Measurements from ENCODE around the gene C11orf16.
"Not testable (repeated sequence)": the region's sequence is repeated elsewhere in the genome, so short reads cannot be mapped to it uniquely, and the experiment has no call there.

Gene C11orf16

DNA sequence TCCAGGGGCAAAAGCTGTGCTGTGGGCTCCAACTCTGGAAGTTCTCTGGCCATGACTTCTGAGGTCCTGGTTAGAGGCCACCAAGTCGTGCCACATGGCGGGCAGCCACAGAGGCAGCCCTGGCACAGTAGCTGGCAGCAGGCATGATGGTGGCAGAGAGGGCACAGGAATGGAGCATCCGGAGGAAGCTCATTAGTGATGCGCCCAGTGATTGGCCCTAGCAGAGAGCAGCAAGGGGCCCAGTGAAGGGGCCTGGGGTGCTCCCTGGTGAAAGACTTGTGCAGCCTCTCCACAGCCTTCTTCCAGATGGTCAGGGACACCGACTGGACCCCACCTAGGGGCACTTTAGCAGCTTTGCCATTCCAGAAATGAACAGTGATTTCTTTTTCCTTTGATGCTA, 7.0 kb downstream of the C11orf16 start:
- ATAC-seq (peak; percentile 16), DNase-seq (ENCODE audit: low spot score in 2 of 2) (no peak)
- Mint-ChIP-seq H3K9me3 (no peaks in the 10 kb centered on the region), H3K27ac (no peak overlapping the region), H3K4me1 (no peaks in the 10 kb centered on the region), H3K36me3 (peaks cover 13% of the 10 kb centered on the region), H3K4me3 (no peak overlapping the region)

DNA sequence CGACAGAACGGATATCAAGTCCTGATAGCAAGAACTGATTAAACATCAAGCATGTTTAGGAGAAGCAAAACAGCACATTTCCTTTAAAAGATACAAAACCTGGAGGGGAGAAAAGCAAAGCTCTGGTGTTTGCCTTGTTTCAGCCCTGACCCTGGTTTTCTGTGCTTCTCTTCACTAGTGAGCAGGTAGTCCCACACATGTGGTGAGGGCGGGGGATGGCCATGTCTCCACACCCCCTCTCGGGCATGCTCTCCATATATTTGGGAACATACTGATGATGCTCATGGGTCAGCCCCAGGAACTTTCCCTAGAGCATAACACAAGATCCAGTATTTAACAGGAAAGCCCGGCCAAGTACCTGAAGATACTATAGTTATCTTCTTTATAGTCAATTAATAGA, 10.1 kb downstream of the C11orf16 start:
- ATAC-seq, result no peak
- H3K27ac Mint-ChIP-seq, result peak overlapping the region; percentile 12
- H3K9me3 Mint-ChIP-seq, result no peaks in the 10 kb centered on the region
- H3K4me1 Mint-ChIP-seq, result no peaks in the 10 kb centered on the region
- no peak for DNase-seq (ENCODE audit: low spot score in 2 of 2)
- no peak overlapping the region for H3K4me3 Mint-ChIP-seq
- peaks cover 38% of the 10 kb centered on the region for H3K36me3 Mint-ChIP-seq

- H3K27ac Mint-ChIP-seq, result no peak overlapping the region
- H3K36me3 Mint-ChIP-seq, result peaks cover 73% of the 10 kb centered on the region
- DNase-seq (ENCODE audit: low spot score in 2 of 2) (no peak), ATAC-seq (no peak)
- no peaks in the 10 kb centered on the region for H3K9me3 Mint-ChIP-seq
- H3K4me3 Mint-ChIP-seq, result no peak overlapping the region
- peaks cover 17% of the 10 kb centered on the region for H3K4me1 Mint-ChIP-seq
Observed at GRCh38 chr11:8917157-8917825, 15.5 kb downstream of the C11orf16 start.

GRCh38 chr11:8914661-8915018, 18.1 kb downstream of the C11orf16 start:
- Mint-ChIP-seq H3K4me1 (peaks cover 25% of the 10 kb centered on the region), H3K4me3 (peak overlapping the region; percentile 58), H3K9me3 (no peaks in the 10 kb centered on the region), H3K27ac (peak overlapping the region; percentile 78), H3K36me3 (peaks cover 56% of the 10 kb centered on the region)
- ATAC-seq, result no peak
- DNase-seq (ENCODE audit: low spot score in 2 of 2), result no peak

DNA sequence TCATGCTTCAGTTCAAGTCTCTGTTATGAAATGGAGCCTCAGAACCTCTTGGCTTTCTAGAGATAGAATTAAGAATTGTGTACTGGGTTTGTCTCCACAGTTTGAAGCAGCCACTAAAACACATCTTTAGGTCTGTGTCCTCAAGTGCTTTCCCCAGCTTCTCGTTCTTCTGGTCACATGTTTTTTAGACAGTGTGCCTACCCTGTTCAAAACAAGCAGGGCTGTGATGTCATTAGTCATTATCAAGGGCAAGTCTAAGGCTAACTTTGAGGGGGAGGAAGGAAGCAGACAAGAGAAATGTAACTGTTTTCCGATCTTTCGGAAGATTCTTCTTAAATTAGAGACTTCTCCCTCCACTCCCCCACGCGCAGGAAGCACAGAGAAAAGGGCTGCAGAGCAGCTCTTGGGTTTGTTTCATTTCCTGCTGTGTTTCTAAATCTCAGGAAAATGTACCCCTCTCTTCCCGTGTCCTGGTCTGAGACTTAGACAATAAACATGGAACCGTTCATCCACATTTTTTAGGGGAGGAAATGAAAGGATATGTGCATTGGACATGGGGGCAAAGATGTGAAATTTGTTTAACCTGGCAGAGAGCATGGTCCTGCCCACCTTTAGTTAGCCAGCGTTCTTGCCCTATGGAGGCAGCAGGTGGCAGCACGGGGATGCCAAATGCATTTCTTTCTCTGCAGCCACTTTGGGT, 18.6 kb downstream of the C11orf16 start:
- DNase-seq (ENCODE audit: low spot score in 2 of 2), result peak in 1 of 2 donors; percentile 61
- peak; percentile 41 for ATAC-seq
- peak overlapping the region; percentile 58 for H3K4me3 Mint-ChIP-seq
- H3K27ac Mint-ChIP-seq, result peak overlapping the region; percentile 78
- H3K9me3 Mint-ChIP-seq, result no peaks in the 10 kb centered on the region
- H3K4me1 Mint-ChIP-seq, result peaks cover 30% of the 10 kb centered on the region
- peaks cover 51% of the 10 kb centered on the region for H3K36me3 Mint-ChIP-seq

DNA sequence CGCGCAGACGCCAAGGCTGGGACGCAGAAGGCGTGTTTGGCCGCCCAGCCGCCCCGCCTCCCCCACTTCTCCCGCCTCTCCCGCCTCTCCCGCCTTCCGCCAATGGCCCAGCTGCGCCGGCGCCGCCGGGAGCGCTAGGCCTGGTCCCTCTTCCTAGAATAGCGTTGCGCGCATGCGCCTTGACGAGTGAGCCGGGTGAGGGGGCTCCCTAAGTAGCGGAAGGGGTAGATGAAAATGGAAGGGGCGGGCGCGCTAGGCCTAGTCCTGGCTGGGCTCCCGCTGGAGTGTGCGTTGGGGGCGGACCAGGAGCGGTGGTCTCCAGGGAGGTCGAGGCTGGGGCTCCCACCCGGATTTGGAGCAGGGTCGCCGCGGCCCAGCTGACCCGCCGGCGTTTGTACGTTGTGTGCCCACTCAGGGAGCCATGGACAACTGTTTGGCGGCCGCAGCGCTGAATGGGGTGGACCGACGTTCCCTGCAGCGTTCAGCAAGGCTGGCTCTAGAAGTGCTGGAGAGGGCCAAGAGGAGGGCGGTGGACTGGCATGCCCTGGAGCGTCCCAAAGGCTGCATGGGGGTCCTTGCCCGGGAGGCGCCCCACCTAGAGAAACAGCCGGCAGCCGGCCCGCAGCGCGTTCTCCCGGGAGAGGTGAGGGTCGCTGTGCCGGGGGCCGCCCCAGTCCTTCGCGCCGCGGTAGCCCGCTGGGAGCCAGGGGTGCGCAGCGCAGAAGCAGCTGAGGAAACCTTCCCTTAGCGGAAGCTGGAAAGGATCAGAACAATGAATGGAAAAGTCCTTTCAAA, 21.5 kb downstream of the C11orf16 start, which contains the start of gene AKIP1:
AKIP1 (plus strand) TSS at position 161 of the 795 bp plus-strand sequence; CDS start at position 422, 261 bp downstream.
- Mint-ChIP-seq H3K4me3 (peak within 1 kb of the TSS; percentile 92), H3K9me3 (no peaks in the 10 kb centered on the region), H3K4me1 (peaks cover 44% of the 10 kb centered on the region), H3K36me3 (peaks cover 24% of the 10 kb centered on the region), H3K27ac (peak within 1 kb of the TSS; percentile 93)
- ATAC-seq (peak; percentile 88), DNase-seq (ENCODE audit: low spot score in 2 of 2) (peak; percentile 73 to 93)

DNA sequence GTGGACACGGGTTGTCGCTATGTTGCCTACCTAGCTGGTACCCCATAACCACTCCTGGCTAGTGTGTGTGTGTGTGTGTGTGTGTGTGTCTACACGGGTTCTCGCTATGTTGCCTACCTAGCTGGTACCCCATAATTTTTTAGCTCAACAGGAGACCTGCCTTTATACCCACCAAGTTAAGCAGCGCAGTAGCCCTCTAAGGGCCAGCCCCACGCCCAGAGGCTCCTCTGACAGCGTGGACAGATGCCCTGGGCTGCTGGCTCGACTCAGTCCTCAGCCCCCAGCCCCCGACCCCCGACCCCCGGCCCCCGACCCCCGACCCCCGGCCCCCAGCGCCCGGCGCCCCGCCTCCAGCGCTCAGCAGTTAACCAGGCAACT, 22.1 kb downstream of the C11orf16 start:
- DNase-seq (ENCODE audit: low spot score in 2 of 2), result no peak
- Mint-ChIP-seq H3K4me3 (peak overlapping the region; percentile 92), H3K9me3 (no peaks in the 10 kb centered on the region), H3K4me1 (peaks cover 44% of the 10 kb centered on the region), H3K27ac (peak overlapping the region; percentile 93), H3K36me3 (peaks cover 19% of the 10 kb centered on the region)
- ATAC-seq, result peak; percentile 37

GRCh38 chr11:8908099-8908498, 24.6 kb downstream of the C11orf16 start:
- peaks cover 27% of the 10 kb centered on the region for H3K4me1 Mint-ChIP-seq
- H3K27ac Mint-ChIP-seq, result no peak overlapping the region
- ATAC-seq (no peak), DNase-seq (ENCODE audit: low spot score in 2 of 2) (no peak)
- H3K36me3 Mint-ChIP-seq, result no peaks in the 10 kb centered on the region
- H3K4me3 Mint-ChIP-seq, result no peak overlapping the region
- no peaks in the 10 kb centered on the region for H3K9me3 Mint-ChIP-seq

DNA sequence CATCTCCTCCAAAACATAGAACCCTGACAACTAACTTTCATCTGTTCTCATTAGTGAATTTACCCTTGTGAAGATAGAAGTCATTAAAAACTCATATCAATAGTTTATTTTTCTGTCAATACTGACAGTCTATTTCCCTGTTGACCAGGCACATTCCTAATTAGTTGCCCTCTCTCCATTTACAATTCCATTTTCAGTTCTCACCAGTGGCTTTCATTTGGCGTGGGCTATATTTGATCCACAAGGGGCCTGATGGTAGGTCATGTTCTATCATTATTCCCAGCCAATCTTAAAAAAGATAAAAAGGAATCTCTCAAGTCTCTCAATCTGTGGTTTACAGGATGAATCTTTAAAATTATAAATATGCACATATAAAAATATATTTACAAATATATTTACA, 25.6 kb downstream of the C11orf16 start:
- DNase-seq (ENCODE audit: low spot score in 2 of 2), result no peak
- H3K9me3 Mint-ChIP-seq, result no peaks in the 10 kb centered on the region
- no peak overlapping the region for H3K4me3 Mint-ChIP-seq
- no peak overlapping the region for H3K27ac Mint-ChIP-seq
- peaks cover 27% of the 10 kb centered on the region for H3K4me1 Mint-ChIP-seq
- H3K36me3 Mint-ChIP-seq, result no peaks in the 10 kb centered on the region
- ATAC-seq, result no peak

GRCh38 chr11:8905528-8906165, 27.1 kb downstream of the C11orf16 start:
- H3K9me3 Mint-ChIP-seq, result no peaks in the 10 kb centered on the region
- no peak overlapping the region for H3K4me3 Mint-ChIP-seq

DNA sequence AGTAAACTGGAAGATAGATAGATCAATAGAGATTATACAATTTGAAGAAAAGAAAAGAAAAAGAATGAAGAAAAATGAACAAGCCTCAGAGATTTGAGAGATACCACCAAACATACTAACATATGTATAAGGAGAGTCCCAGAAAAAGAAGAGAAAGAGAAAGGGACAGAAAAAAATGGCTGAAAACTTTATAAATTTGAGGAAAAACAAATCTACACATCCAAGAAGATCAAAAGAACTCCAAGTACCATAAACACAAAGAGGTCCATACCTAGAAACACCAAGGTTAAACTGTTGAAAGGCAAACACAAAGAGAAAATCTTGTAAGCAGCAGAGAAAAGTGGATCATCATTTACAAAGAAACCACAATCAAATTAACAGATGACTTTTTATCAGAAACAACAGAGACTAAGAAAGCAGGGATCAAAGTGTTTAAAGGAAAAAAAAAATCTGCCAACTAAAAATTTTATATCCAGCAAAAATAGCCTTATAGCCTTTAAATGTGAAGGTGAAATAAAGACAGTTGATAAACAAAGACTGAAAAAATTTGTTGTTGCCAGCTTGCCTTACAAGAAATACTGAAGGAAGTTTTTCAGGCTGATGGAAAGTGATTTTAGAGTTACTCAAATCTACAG, 33.5 kb downstream of the C11orf16 start:
- no peak overlapping the region for H3K27ac Mint-ChIP-seq
- H3K9me3 Mint-ChIP-seq, result peaks cover 15% of the 10 kb centered on the region
- H3K36me3 Mint-ChIP-seq, result no peaks in the 10 kb centered on the region
- no peak for DNase-seq (ENCODE audit: low spot score in 2 of 2)
- ATAC-seq, result no peak
- H3K4me3 Mint-ChIP-seq, result no peak overlapping the region
- H3K4me1 Mint-ChIP-seq, result no peaks in the 10 kb centered on the region

More at GRCh38 chr11:8905528-8906165, 27.1 kb downstream of the C11orf16 start:
- no peak overlapping the region for H3K27ac Mint-ChIP-seq
- ATAC-seq (no peak), DNase-seq (ENCODE audit: low spot score in 2 of 2) (no peak)
- H3K4me1 Mint-ChIP-seq, result peaks cover 27% of the 10 kb centered on the region
- no peaks in the 10 kb centered on the region for H3K36me3 Mint-ChIP-seq

- H3K4me3 Mint-ChIP-seq; H3K9me3 Mint-ChIP-seq; H3K36me3 Mint-ChIP-seq; ATAC-seq; H3K4me1 Mint-ChIP-seq; H3K27ac Mint-ChIP-seq; DNase-seq (ENCODE audit: low spot score in 2 of 2): not testable (repeated sequence)
Observed at GRCh38 chr11:8891185-8891584, 41.6 kb downstream of the C11orf16 start.

DNA sequence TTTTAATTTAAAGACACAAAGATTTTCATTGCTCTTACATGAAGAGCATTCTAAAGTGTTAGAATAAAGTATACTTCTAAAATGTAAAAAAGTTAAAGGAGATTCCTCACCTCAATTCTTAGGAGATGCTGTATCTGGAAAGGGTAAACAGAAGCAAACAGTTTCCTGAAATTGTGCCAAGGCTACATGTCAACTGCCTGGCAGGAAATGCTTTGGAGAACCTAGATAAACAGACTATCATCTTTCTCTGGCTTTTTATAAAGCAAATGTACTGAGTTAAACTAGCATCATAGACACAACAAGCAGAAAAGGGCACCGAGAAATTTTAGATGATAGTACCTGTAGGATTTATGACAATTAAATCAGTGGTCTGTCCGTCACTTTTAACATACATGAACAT, 46.4 kb downstream of the C11orf16 start:
- Mint-ChIP-seq H3K4me1 (no peaks in the 10 kb centered on the region), H3K27ac (no peak overlapping the region), H3K36me3 (no peaks in the 10 kb centered on the region), H3K4me3 (no peak overlapping the region), H3K9me3 (no peaks in the 10 kb centered on the region)
- ATAC-seq (no peak), DNase-seq (ENCODE audit: low spot score in 2 of 2) (no peak)

DNA sequence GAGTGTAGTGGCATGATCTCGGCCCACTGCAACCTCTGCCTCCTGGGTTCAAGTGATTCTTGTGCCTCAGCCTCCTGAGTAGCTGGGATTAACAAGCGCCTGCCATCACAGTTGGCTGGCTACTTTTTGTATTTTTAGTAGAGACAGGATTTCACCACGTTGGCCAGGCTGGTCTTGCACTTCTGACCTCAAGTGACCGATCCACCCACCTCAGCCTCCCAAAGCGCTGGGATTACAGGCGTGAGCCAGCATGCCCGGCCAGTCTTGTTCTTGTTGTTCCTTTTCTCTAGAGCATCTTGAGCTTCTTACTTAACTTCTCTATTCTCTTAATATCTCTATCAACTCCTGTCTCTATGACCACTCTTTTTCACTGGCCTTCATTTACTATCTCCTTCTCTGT, 51.2 kb downstream of the C11orf16 start:
- H3K27ac Mint-ChIP-seq; H3K9me3 Mint-ChIP-seq; H3K4me1 Mint-ChIP-seq; DNase-seq (ENCODE audit: low spot score in 2 of 2); H3K4me3 Mint-ChIP-seq; H3K36me3 Mint-ChIP-seq; ATAC-seq: not testable (repeated sequence)

DNA sequence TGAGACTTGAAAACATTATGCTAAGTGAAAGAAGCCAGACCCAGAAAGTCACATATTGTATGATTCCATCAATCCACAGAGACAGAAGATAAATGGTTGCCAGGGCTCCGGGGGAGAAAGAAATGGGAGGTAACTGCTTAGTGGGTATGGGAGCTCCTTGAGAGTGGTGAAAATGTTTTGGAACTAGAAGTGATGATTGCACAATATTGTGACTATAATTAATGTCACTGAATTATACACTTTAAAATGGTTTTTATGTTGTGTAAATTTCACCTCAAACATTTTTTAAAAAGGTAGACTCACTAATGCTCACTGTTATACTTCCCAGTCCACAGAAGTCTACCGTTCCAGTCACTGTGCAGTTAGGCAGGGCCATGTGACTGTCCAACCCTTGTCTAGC, 54.0 kb downstream of the C11orf16 start:
- ATAC-seq, result no peak
- no peak overlapping the region for H3K27ac Mint-ChIP-seq
- DNase-seq (ENCODE audit: low spot score in 2 of 2), result no peak
- no peaks in the 10 kb centered on the region for H3K36me3 Mint-ChIP-seq
- no peak overlapping the region for H3K4me3 Mint-ChIP-seq
- H3K4me1 Mint-ChIP-seq, result no peaks in the 10 kb centered on the region
- H3K9me3 Mint-ChIP-seq, result no peaks in the 10 kb centered on the region

All from stimulated activated effector memory CD8-positive, alpha-beta T cell treated with anti-CD3 and anti-CD28 coated beads, Interleukin-12 subunit alpha, Interleukin-12 subunit beta, amount 100 ng/mL, for 72 hours (primary cell).